IMR-90 (cell line): ENCODE measurements around the gene NCK1.
A peak's percentile ranks its signal among the peaks of the same experiment; 100 is the strongest.

Experiments used
- BHLHE40 ChIP-seq: fragments of 150-350 bp; IDR thresholded peaks from 2 replicates; pipeline ENCODE4 v1.6.1; 2016; ENCODE audit warnings: mild to moderate bottlenecking, low read depth, low read length
- CEBPB ChIP-seq: IDR thresholded peaks from 2 replicates; pipeline ENCODE4 v1.6.1; 2012; ENCODE audit warnings: low read depth, low read length, improper control_type of control experiment
- CHD1 ChIP-seq: IDR thresholded peaks from 2 replicates; pipeline ENCODE4 v1.6.1; 2012; ENCODE audit warnings: low read depth, low read length, improper control_type of control experiment
- FOS ChIP-seq: fragments of 150-350 bp; IDR thresholded peaks from 2 replicates; pipeline ENCODE4 v1.6.1; 2016; ENCODE audit warnings: low read depth, low read length
- MXI1 ChIP-seq: IDR thresholded peaks from 2 replicates; pipeline ENCODE4 v1.6.1; 2012; ENCODE audit warnings: low read depth, mild to moderate bottlenecking, low read length, moderate library complexity, borderline replicate concordance
- NFE2L2 ChIP-seq: fragments of 150-350 bp; IDR thresholded peaks from 2 replicates; pipeline ENCODE4 v1.6.1; 2016; ENCODE audit warnings: low read depth, mild to moderate bottlenecking, low read length
- POLR2A ChIP-seq: IDR thresholded peaks from 2 replicates; pipeline ENCODE4 v1.6.1; 2012; ENCODE audit warnings: mild to moderate bottlenecking, low read depth, low read length
- RAD21 ChIP-seq: IDR thresholded peaks from 2 replicates; pipeline ENCODE4 v1.6.1; 2012; ENCODE audit warnings: low read length, improper control_type of control experiment
- RCOR1 ChIP-seq: IDR thresholded peaks from 2 replicates; pipeline ENCODE4 v1.6.1; 2012; ENCODE audit warnings: mild to moderate bottlenecking, low read length, improper control_type of control experiment; ENCODE audit not compliant: insufficient replicate concordance
- RFX5 ChIP-seq: IDR thresholded peaks from 2 replicates; pipeline ENCODE4 v1.8.0; 2012; ENCODE audit warnings: low read depth, mild to moderate bottlenecking, low read length, moderate library complexity
- SMC3 ChIP-seq: fragments of 150-350 bp; IDR thresholded peaks from 2 replicates; pipeline ENCODE4 v1.6.1; 2016; ENCODE audit warnings: low read depth, mild to moderate bottlenecking, antibody characterized with exemption, low read length, moderate library complexity
- TF ChIP-seq, protein P1 (sequence below): conservative IDR thresholded peaks from 2 replicates; pipeline ENCODE4 v1.5.1; 2012; ENCODE audit warnings: mild to moderate bottlenecking, low read depth, low read length, improper control_type of control experiment
- TF ChIP-seq, protein P2 (sequence below): fragments of 150-350 bp; IDR thresholded peaks from 2 replicates; pipeline ENCODE4 v1.6.1; 2016; ENCODE audit warnings: low read depth, mild to moderate bottlenecking, low read length, moderate library complexity, borderline replicate concordance
- TF ChIP-seq, protein P3 (sequence below): fragments of 150-350 bp; IDR thresholded peaks from 2 replicates; pipeline ENCODE4 v1.6.1; 2017; ENCODE audit warnings: mild to moderate bottlenecking, antibody characterized with exemption, low read length, low read depth

DNA sequence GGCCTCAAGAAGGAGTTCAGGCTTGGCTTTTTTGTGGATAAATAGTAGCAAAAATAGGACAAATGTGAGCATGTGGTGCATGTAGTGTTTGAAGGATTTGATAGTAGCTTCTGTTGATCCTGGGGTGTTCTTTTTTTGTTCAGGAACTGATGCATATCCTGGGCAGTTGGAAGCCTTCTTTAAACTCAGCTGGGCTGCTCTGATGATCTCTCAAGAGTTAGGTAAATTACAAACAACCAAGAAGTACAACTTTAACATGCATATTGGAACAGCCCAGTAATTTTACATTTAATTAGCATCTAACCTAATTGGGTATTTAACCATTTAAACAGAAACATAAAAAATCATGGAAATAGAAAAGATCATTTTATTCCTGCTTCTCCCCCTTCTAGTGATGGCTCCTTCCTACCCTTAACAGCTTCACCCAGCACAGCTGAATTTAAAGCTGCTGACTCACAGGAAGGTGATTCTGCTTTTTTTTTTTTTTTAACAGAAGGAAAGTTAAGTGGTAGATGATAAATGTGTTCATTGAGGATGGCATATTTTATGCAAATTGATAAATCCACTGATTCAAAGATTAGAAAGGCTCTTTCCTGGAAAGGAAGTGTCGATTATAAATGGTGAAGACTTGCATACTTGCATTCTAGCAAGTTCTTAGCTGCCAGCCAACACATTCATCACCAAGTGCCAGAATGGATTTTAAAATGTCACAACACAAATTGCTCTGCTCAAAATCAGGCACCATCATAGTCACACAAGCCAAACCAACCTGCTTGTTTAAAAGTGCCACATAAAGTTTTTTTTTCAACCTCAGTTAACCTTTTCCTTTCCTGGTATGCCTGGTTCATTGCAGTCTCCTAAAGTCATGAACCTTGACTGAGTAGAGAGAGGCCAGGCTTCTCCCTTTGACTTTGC, 23.1 kb upstream of the NCK1 start:
- TF ChIP-seq POLR2A: no peak
- TF ChIP-seq, protein P1, sequence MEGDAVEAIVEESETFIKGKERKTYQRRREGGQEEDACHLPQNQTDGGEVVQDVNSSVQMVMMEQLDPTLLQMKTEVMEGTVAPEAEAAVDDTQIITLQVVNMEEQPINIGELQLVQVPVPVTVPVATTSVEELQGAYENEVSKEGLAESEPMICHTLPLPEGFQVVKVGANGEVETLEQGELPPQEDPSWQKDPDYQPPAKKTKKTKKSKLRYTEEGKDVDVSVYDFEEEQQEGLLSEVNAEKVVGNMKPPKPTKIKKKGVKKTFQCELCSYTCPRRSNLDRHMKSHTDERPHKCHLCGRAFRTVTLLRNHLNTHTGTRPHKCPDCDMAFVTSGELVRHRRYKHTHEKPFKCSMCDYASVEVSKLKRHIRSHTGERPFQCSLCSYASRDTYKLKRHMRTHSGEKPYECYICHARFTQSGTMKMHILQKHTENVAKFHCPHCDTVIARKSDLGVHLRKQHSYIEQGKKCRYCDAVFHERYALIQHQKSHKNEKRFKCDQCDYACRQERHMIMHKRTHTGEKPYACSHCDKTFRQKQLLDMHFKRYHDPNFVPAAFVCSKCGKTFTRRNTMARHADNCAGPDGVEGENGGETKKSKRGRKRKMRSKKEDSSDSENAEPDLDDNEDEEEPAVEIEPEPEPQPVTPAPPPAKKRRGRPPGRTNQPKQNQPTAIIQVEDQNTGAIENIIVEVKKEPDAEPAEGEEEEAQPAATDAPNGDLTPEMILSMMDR: no peak
- TF ChIP-seq RFX5: no peak
- no peak for TF ChIP-seq CEBPB
- no peak for TF ChIP-seq SMC3
- no peak for TF ChIP-seq BHLHE40
- TF ChIP-seq RCOR1: no peak
- no peak for TF ChIP-seq RAD21
- TF ChIP-seq, protein P2, sequence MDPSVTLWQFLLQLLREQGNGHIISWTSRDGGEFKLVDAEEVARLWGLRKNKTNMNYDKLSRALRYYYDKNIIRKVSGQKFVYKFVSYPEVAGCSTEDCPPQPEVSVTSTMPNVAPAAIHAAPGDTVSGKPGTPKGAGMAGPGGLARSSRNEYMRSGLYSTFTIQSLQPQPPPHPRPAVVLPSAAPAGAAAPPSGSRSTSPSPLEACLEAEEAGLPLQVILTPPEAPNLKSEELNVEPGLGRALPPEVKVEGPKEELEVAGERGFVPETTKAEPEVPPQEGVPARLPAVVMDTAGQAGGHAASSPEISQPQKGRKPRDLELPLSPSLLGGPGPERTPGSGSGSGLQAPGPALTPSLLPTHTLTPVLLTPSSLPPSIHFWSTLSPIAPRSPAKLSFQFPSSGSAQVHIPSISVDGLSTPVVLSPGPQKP: no peak
- TF ChIP-seq NFE2L2: peak; percentile 59; the same call in 1 of the 2 replicates
- TF ChIP-seq, protein P3, sequence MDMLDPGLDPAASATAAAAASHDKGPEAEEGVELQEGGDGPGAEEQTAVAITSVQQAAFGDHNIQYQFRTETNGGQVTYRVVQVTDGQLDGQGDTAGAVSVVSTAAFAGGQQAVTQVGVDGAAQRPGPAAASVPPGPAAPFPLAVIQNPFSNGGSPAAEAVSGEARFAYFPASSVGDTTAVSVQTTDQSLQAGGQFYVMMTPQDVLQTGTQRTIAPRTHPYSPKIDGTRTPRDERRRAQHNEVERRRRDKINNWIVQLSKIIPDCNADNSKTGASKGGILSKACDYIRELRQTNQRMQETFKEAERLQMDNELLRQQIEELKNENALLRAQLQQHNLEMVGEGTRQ: no peak
- no peak for TF ChIP-seq CHD1
- TF ChIP-seq MXI1: no peak
- TF ChIP-seq FOS: 0 out of 2 replicates have a peak, but pooled peaks have one; percentile 23
